Pulmonary artery endothelial cell (primary cell): ENCODE data around the gene TMEM132C. TPM values are rescaled to one million over a fixed set of nuclear protein-coding genes. Genes with fewer than 3 reads are reported as not detected.

Experiments used
- DNase-seq: peaks from one replicate; pipeline ENCODE4 v3.0.0-alpha.2; 2011; ENCODE audit warnings: low read depth, low spot score
- total RNA-seq: library from RNA; depleted of rRNA; stranded (reverse); fragments of >200 nt; gene quantifications from 2 replicates; pipeline ENCODE4 v1.2.3, GENCODE V29; 2014

Gene TMEM132C
- total RNA-seq, 1 donor from 2014 or later: 0.26 TPM

- DNase-seq: no peak
Observed at GRCh38 chr12:128702371-128702770, 435.4 kb downstream of the TMEM132C start.

GRCh38 chr12:128705140-128705539 is 438.2 kb downstream of the TMEM132C start:
- no peak for DNase-seq

- DNase-seq: no peak
Observed at GRCh38 chr12:128707488-128707887, 440.5 kb downstream of the TMEM132C start.

GRCh38 chr12:128708789-128709188 is 441.8 kb downstream of the TMEM132C start:
- no peak for DNase-seq

GRCh38 chr12:128709660-128710059 is 442.7 kb downstream of the TMEM132C start:
- DNase-seq: no peak

- no peak for DNase-seq
Observed at GRCh38 chr12:128711486-128711885, 444.5 kb downstream of the TMEM132C start.

- no peak for DNase-seq
Observed at GRCh38 chr12:128712622-128713021, 445.7 kb downstream of the TMEM132C start.

GRCh38 chr12:128715485-128715884 is 448.5 kb downstream of the TMEM132C start:
- DNase-seq: no peak

- DNase-seq: no peak
Observed at GRCh38 chr12:128724468-128725046, 457.6 kb downstream of the TMEM132C start.

GRCh38 chr12:128726886-128727285 is 459.9 kb downstream of the TMEM132C start:
- no peak for DNase-seq

- no peak for DNase-seq
Observed at GRCh38 chr12:128727461-128727860, 460.5 kb downstream of the TMEM132C start.

GRCh38 chr12:128727999-128728398 is 461.0 kb downstream of the TMEM132C start:
- no peak for DNase-seq

- DNase-seq: no peak
Observed at GRCh38 chr12:128729628-128730121, 462.7 kb downstream of the TMEM132C start.

- DNase-seq: no peak
Observed at GRCh38 chr12:128734371-128734770, 467.4 kb downstream of the TMEM132C start.

- no peak for DNase-seq
Observed at GRCh38 chr12:128737292-128737966, 470.5 kb downstream of the TMEM132C start.

GRCh38 chr12:128743916-128744315 is 476.9 kb downstream of the TMEM132C start:
- DNase-seq: no peak

GRCh38 chr12:128745772-128746689 is 479.1 kb downstream of the TMEM132C start:
- no peak for DNase-seq

- DNase-seq: no peak
Observed at GRCh38 chr12:128747441-128747840, 480.5 kb downstream of the TMEM132C start.

GRCh38 chr12:128752386-128752785 is 485.4 kb downstream of the TMEM132C start:
- DNase-seq: no peak

GRCh38 chr12:128753438-128753837 is 486.5 kb downstream of the TMEM132C start:
- no peak for DNase-seq

- DNase-seq: no peak
Observed at GRCh38 chr12:128754275-128754674, 487.3 kb downstream of the TMEM132C start.

GRCh38 chr12:128755566-128755965 is 488.6 kb downstream of the TMEM132C start:
- DNase-seq: no peak
